Germinal center (tissue), 1 donor: ENCODE measurements around the gene RSU1.
"Not testable (repeated sequence)": the region's sequence is repeated elsewhere in the genome, so short reads cannot be mapped to it uniquely, and the experiment has no call there.

ENCODE experiments used
- DNase-seq: peaks from one replicate; pipeline ENCODE4 v3.0.0; 2012; ENCODE audit warnings: mixed read lengths, low spot score

RSU1 gene

GRCh38 chr10:16780338-16780880, 36.8 kb downstream of the RSU1 start:
- no peak for DNase-seq

GRCh38 chr10:16779384-16779915, 37.8 kb downstream of the RSU1 start:
- DNase-seq, result peak; percentile 13

- DNase-seq, result peak; percentile 61
Measured at GRCh38 chr10:16777473-16778370, 39.5 kb downstream of the RSU1 start.

GRCh38 chr10:16776896-16777295, 40.3 kb downstream of the RSU1 start:
- no peak for DNase-seq

GRCh38 chr10:16773334-16773733, 43.9 kb downstream of the RSU1 start:
- no peak for DNase-seq

GRCh38 chr10:16770670-16771069, 46.6 kb downstream of the RSU1 start:
- no peak for DNase-seq

- no peak for DNase-seq
Measured at GRCh38 chr10:16770141-16770540, 47.1 kb downstream of the RSU1 start.

- no peak for DNase-seq
Measured at GRCh38 chr10:16769331-16769730, 47.9 kb downstream of the RSU1 start.

- no peak for DNase-seq
Measured at GRCh38 chr10:16768702-16769101, 48.5 kb downstream of the RSU1 start.

GRCh38 chr10:16765509-16766375, 51.5 kb downstream of the RSU1 start:
- no peak for DNase-seq

- DNase-seq, result no peak
Measured at GRCh38 chr10:16761300-16761699, 55.9 kb downstream of the RSU1 start.

GRCh38 chr10:16756561-16757221, 60.5 kb downstream of the RSU1 start:
- DNase-seq, result no peak

GRCh38 chr10:16754765-16755164, 62.5 kb downstream of the RSU1 start:
- no peak for DNase-seq

GRCh38 chr10:16752849-16753248, 64.4 kb downstream of the RSU1 start:
- DNase-seq, result not testable (repeated sequence)

GRCh38 chr10:16752099-16752498, 65.1 kb downstream of the RSU1 start:
- DNase-seq, result no peak

GRCh38 chr10:16751244-16751643, 66.0 kb downstream of the RSU1 start:
- no peak for DNase-seq

- DNase-seq, result no peak
Measured at GRCh38 chr10:16750461-16750860, 66.8 kb downstream of the RSU1 start.

GRCh38 chr10:16748749-16749148, 68.5 kb downstream of the RSU1 start:
- no peak for DNase-seq

- no peak for DNase-seq
Measured at GRCh38 chr10:16746856-16747255, 70.4 kb downstream of the RSU1 start.

GRCh38 chr10:16745061-16745460, 72.2 kb downstream of the RSU1 start:
- DNase-seq, result no peak

- no peak for DNase-seq
Measured at GRCh38 chr10:16742165-16742960, 74.9 kb downstream of the RSU1 start.
